Measurements from ENCODE around the gene SRM.
"Not testable (repeated sequence)": the region's sequence is repeated elsewhere in the genome, so short reads cannot be mapped to it uniquely, and the experiment has no call there.

The SRM gene

GRCh38 chr1:11059968-11060830, at the start of gene SRM:
Gene SRM (minus strand): TSS chr1:11060018. CDS start chr1:11059943, 75 bp downstream.
- FAIRE-seq (peak; percentile 83), DNase-seq (ENCODE audit: insufficient read length, low spot score) (peak; percentile 100)

DNA sequence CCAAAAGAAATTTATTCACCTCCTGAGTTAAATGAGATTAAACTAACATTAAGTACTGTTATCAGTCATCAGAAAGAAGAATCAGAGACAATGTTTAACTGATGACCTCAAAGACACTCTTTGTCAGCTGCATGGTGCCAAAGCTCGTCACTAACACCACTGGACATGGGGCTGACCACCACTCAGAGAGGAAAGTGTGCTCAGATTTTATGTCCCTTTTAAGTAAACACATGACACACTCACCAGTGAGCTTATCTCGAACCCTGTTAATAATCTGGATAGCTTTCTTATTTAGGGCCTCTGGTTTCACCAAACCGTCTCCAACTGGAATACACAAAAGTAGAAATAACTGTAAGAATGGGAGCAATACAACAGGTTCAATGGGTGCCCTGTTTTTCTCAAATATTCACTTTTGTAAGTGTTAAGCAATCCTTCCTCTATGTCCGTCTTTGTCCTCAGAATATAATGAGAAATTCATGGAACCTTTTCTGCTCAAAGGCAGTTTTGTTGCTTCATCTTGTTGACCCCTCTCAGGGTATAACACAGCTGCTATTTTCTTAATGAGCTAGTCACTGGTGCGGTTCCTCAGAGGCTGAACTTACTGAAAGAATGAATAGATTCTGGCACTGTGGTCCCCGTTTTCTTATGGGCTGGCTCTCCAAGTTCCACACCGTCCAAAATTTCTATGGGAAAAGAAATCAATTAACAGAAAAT, 49.4 kb upstream of the SRM start:
- DNase-seq (ENCODE audit: insufficient read length, low spot score) (no peak), FAIRE-seq (no peak)

- FAIRE-seq: no peak
- no peak for DNase-seq (ENCODE audit: insufficient read length, low spot score)
These were observed 47.8 kb upstream of the SRM start for GRCh38 chr1:11107599-11107998.

GRCh38 chr1:11105586-11105985, 45.8 kb upstream of the SRM start:
- FAIRE-seq: no peak
- DNase-seq (ENCODE audit: insufficient read length, low spot score): no peak

DNA sequence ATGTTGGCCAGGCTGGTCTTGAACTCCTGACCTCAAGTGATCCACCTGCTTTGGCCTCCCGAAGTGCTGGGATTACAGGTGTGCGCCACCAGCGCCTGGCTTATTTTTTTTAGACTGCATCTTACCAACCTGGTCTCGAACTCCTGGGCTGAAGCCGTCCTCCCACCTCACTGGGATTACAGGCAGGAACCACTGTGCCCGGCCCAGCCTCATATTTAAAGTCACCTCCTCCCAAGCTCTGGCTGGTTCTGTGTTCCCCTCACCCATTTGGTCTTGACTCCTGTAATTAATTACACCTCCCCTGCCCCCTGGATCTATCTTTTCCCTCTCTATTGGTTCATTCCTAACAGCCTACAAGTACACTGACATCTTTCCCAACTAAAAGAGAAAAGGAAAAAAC, 41.5 kb upstream of the SRM start:
- DNase-seq (ENCODE audit: insufficient read length, low spot score) (no peak), FAIRE-seq (no peak)

GRCh38 chr1:11100806-11101205, 41.0 kb upstream of the SRM start:
- FAIRE-seq: not testable (repeated sequence)

DNA sequence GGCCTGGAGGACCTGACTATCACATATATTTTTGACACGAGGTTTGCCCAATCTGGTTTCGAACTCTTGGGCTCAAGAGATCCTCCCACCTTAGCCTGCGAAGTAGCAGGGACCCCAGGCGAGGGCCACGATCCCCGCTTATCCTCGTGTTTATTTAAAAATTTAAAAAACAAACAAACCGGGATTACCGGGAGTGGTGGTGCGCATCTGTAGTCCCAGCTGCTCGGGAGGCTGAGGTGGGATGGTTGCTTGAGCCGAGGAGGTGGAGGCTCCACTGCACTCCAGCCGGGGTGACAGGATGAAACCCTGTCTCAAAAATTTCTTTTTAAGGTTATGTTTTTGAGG, 40.3 kb upstream of the SRM start:
- DNase-seq (ENCODE audit: insufficient read length, low spot score): no peak
- no peak for FAIRE-seq

More at GRCh38 chr1:11100806-11101205, 41.0 kb upstream of the SRM start:
- DNase-seq (ENCODE audit: insufficient read length, low spot score): not testable (repeated sequence)

GRCh38 chr1:11099310-11100148, 39.7 kb upstream of the SRM start, which contains the start of gene EXOSC10:
Gene EXOSC10 (minus strand): TSS chr1:11099869. CDS start chr1:11099831, 38 bp downstream.
- FAIRE-seq (peak; percentile 90), DNase-seq (ENCODE audit: insufficient read length, low spot score) (peak; percentile 94)

DNA sequence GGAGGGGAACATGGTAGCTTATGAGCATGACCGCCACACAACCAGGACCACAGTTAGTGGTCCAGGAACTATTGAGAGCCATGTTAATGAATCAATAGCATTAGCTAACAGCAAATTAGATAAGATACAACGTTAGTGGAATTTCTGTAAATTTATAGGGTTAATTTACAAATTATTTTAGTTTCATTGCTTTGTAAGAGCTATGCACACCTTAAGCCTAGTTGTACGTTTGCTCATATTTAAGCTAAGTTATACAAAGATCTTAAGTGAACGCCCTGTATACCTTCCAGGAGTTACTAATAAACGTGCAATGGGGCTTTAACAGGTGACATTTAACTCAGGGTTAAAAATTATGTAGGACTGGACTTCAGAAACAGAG, 39.1 kb upstream of the SRM start:
- DNase-seq (ENCODE audit: insufficient read length, low spot score) (no peak), FAIRE-seq (peak; percentile 87)

GRCh38 chr1:11083784-11084183, 24.0 kb upstream of the SRM start:
- not testable (repeated sequence) for DNase-seq (ENCODE audit: insufficient read length, low spot score); FAIRE-seq

- FAIRE-seq (no peak), DNase-seq (ENCODE audit: insufficient read length, low spot score) (no peak)
These were observed 21.1 kb upstream of the SRM start for GRCh38 chr1:11080931-11081330.

DNA sequence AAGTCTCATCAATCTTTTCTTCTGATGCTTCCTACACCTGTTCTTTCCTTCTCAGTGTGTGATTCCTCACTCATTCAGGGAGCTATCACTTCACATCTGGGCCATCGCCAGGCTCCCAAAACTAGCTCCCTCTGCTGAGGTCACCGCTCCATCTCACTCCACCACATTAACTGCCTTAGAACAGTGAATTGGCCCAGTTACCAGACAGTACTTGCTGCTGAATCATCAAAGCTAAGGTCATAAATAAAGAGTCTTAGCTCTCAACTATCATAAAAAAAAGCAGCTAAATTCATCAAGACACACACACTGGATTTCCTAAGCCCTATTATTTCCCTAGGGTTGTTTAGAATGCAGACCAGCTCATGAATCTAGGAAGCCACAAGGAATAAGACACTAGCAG, 18.8 kb upstream of the SRM start:
- no peak for DNase-seq (ENCODE audit: insufficient read length, low spot score)

GRCh38 chr1:11073398-11073797, 13.6 kb upstream of the SRM start:
- not testable (repeated sequence) for DNase-seq (ENCODE audit: insufficient read length, low spot score); FAIRE-seq

More for the DNA sequence above, 18.8 kb upstream of the SRM start:
- FAIRE-seq: no peak

- DNase-seq (ENCODE audit: insufficient read length, low spot score) (no peak), FAIRE-seq (no peak)
These were observed 12.5 kb upstream of the SRM start for GRCh38 chr1:11072216-11072917.

- no peak for DNase-seq (ENCODE audit: insufficient read length, low spot score)
- FAIRE-seq: no peak
These were observed 11.8 kb upstream of the SRM start for GRCh38 chr1:11071463-11072215.

- DNase-seq (ENCODE audit: insufficient read length, low spot score) (no peak), FAIRE-seq (no peak)
These were observed 11.1 kb upstream of the SRM start for GRCh38 chr1:11070876-11071275.

DNA sequence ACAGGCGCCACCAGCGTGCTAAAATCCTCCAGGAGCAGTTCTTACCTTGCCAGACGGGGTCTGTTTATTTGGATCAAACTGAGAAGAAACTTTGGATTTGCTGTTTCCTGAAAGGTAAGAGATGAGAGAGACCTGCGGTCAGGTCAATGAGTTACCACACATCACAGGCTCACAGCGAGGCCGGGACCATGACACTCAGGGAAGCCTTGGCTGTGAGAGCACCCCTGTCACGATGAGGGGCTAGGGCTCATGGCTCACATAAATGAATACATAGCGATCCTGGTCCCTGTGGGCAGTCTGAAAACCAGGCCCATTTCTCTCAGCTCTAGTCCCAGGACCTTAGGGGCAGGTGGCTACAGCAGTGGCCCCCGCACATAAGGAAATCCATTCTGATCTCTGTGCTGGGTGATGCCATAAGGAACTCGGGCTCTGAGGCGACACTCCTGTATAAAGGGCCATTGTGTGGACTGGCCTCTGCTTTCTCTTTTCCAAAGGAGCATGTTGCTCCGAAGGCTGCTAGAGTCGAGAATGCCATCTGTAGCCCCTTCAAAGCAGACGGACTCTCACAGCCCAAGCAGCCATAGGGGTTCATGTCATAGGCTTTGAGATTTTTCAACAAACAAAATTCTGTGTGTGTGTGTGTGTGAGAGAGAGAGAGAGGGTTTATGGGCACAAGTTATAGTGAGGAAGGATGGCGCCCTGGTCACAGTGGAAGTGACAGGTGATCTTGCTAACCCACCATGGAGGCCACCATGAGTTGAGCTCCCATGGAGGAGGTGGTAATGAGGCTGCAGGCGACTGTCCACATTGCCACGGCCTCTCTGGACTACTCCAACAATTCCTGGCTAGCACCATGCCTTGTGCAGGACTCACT, 9.0 kb upstream of the SRM start:
- no peak for FAIRE-seq
- DNase-seq (ENCODE audit: insufficient read length, low spot score): no peak

- FAIRE-seq (no peak), DNase-seq (ENCODE audit: insufficient read length, low spot score) (no peak)
These were observed 8.1 kb upstream of the SRM start for GRCh38 chr1:11067716-11068599.
